Mononuclear cell (primary cell): ENCODE measurements around the gene SPSB1. TPM values are rescaled to one million over a fixed set of nuclear protein-coding genes. Genes with fewer than 3 reads are reported as not detected.
"Not testable (repeated sequence)": the region's sequence is repeated elsewhere in the genome, so short reads cannot be mapped to it uniquely, and the experiment has no call there.

Source experiments
- H3K27me3 ChIP-seq: 2 replicates; pipeline ENCODE4 v1.6.0; 2011; ENCODE audit warnings: low read length, control low read depth; ENCODE audit not compliant: insufficient read depth
- H3K4me1 ChIP-seq: 2 replicates; pipeline ENCODE4 v1.5.1; 2011; ENCODE audit warnings: mild to moderate bottlenecking, low read length, control low read depth; ENCODE audit not compliant: insufficient read depth
- H3K4me3 ChIP-seq: 2 replicates; pipeline ENCODE4 v1.5.1; 2011; ENCODE audit warnings: mild to moderate bottlenecking, low read length, moderate library complexity
- H3K9me3 ChIP-seq: 2 replicates; pipeline ENCODE4 v1.5.1; 2011; ENCODE audit warnings: low read depth, mild to moderate bottlenecking, control low read depth, low read length
- total RNA-seq: library from RNA; depleted of rRNA; stranded (reverse); fragments of >200 nt; gene quantifications from one replicate; pipeline ENCODE4 v1.2.3, GENCODE V29; 2012

The SPSB1 gene
- total RNA-seq, 1 donor = 0.94 TPM

GRCh38 chr1:9297831-9298230 lies 5.1 kb downstream of the SPSB1 start:
- peaks cover 8% of the 10 kb centered on the region for H3K27me3 ChIP-seq
- peaks cover 25% of the 10 kb centered on the region for H3K4me1 ChIP-seq
- no peak overlapping the region for H3K4me3 ChIP-seq
- H3K9me3 ChIP-seq = no peaks in the 10 kb centered on the region

GRCh38 chr1:9298282-9298681 lies 5.6 kb downstream of the SPSB1 start:
- Histone ChIP-seq H3K4me3 (no peak overlapping the region), H3K27me3 (peaks cover 8% of the 10 kb centered on the region), H3K9me3 (no peaks in the 10 kb centered on the region), H3K4me1 (peaks cover 25% of the 10 kb centered on the region)

GRCh38 chr1:9299571-9300541 lies 7.2 kb downstream of the SPSB1 start:
- peaks cover 11% of the 10 kb centered on the region for H3K4me1 ChIP-seq
- not testable (repeated sequence) for H3K9me3 ChIP-seq, H3K27me3 ChIP-seq, H3K4me3 ChIP-seq

GRCh38 chr1:9300573-9300972 lies 7.9 kb downstream of the SPSB1 start:
- Histone ChIP-seq H3K4me3 (no peak overlapping the region), H3K27me3 (no peaks in the 10 kb centered on the region), H3K4me1 (peaks cover 9% of the 10 kb centered on the region), H3K9me3 (no peaks in the 10 kb centered on the region)

- no peaks in the 10 kb centered on the region for H3K9me3 ChIP-seq
- no peaks in the 10 kb centered on the region for H3K27me3 ChIP-seq
- no peak overlapping the region for H3K4me3 ChIP-seq
- peaks cover 9% of the 10 kb centered on the region for H3K4me1 ChIP-seq
Observed at GRCh38 chr1:9302745-9303524, 10.2 kb downstream of the SPSB1 start.

GRCh38 chr1:9303916-9304315 lies 11.2 kb downstream of the SPSB1 start:
- no peaks in the 10 kb centered on the region for H3K9me3 ChIP-seq
- H3K27me3 ChIP-seq = no peaks in the 10 kb centered on the region

GRCh38 chr1:9305216-9305615 lies 12.5 kb downstream of the SPSB1 start:
- no peaks in the 10 kb centered on the region for H3K27me3 ChIP-seq
- H3K4me3 ChIP-seq = no peak overlapping the region
- H3K4me1 ChIP-seq = peaks cover 6% of the 10 kb centered on the region
- no peaks in the 10 kb centered on the region for H3K9me3 ChIP-seq

More at GRCh38 chr1:9303916-9304315, 11.2 kb downstream of the SPSB1 start:
- Histone ChIP-seq H3K4me1 (peaks cover 9% of the 10 kb centered on the region), H3K4me3 (no peak overlapping the region)

- no peaks in the 10 kb centered on the region for H3K9me3 ChIP-seq
- no peaks in the 10 kb centered on the region for H3K27me3 ChIP-seq
- H3K4me1 ChIP-seq = no peaks in the 10 kb centered on the region
- H3K4me3 ChIP-seq = no peak overlapping the region
Observed at GRCh38 chr1:9306006-9306405, 13.3 kb downstream of the SPSB1 start.

DNA sequence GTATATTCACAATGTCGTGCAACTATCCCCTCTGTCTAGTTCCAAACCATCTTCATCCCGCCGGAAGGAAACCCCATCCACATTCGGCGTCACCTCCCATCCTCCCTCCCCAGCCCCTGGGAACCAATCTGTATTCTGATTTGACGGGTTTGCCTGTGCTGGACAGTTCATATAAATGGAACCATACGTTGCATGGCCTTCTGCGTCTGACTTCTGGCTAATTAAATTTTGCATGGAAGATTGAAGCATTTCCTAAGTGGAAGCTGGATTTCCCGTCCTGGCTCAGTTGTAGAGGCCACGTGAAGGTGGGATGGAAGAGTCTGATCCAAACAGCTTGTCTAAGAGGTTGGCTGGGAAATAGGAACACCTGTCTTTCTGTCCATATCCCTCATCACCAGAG lies 14.6 kb downstream of the SPSB1 start:
- Histone ChIP-seq H3K4me1 (no peaks in the 10 kb centered on the region), H3K27me3 (no peaks in the 10 kb centered on the region), H3K4me3 (no peak overlapping the region), H3K9me3 (no peaks in the 10 kb centered on the region)

DNA sequence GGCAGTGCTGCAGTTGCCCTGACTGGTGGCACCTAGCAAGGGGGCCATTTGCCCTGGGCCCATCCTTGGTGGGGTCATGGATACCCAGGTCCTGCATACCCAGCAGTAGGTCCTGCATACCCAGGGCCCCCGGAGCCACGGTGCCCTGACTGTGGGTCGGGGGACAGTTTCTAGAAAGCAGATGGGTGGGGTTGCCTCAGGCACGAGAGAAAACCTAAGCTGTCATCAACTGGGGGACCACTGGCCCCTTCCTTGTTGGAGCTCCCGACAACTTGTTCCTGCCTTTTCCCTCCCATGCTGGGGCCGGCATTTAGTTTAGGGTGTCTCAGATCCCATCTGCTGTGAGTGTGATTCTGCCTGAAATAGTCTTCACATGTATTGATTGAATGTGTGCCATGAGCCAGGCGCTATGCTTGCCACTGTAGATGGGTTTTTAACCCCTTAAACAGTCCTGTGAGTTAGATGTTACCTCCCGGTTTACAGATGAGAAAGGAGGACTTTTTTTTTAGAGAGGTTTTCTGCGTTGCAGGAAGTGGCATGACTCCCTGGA lies 15.6 kb downstream of the SPSB1 start:
- H3K4me3 ChIP-seq = no peak overlapping the region
- H3K9me3 ChIP-seq = no peaks in the 10 kb centered on the region
- no peaks in the 10 kb centered on the region for H3K27me3 ChIP-seq
- no peaks in the 10 kb centered on the region for H3K4me1 ChIP-seq

DNA sequence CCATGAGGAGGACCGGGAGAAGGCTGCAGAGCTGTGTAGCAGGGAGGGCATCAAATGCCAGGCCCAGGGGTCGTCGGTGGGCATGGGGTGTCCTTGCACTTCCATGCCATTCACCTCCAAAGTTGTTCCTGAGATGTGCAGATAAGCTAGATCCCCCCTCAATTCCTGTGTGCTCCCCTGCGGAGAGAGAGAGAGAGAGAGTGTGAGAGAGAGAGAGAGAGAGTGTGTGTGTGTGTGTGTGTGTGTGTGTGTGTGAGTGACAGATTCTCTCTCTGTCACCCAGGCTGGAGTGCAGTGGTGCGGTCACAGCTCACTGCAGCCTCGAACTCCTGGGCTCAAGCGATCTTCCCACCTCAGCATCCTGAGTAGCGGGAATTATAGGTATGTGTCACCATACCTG lies 16.4 kb downstream of the SPSB1 start:
- no peaks in the 10 kb centered on the region for H3K27me3 ChIP-seq
- no peak overlapping the region for H3K4me3 ChIP-seq
- no peaks in the 10 kb centered on the region for H3K4me1 ChIP-seq
- no peaks in the 10 kb centered on the region for H3K9me3 ChIP-seq

GRCh38 chr1:9309991-9310390 lies 17.3 kb downstream of the SPSB1 start:
- no peak overlapping the region for H3K4me3 ChIP-seq
- no peaks in the 10 kb centered on the region for H3K9me3 ChIP-seq
- H3K4me1 ChIP-seq = no peaks in the 10 kb centered on the region
- H3K27me3 ChIP-seq = no peaks in the 10 kb centered on the region

- Histone ChIP-seq H3K4me1 (no peaks in the 10 kb centered on the region), H3K27me3 (no peaks in the 10 kb centered on the region), H3K9me3 (no peaks in the 10 kb centered on the region), H3K4me3 (no peak overlapping the region)
Observed at GRCh38 chr1:9311029-9311428, 18.3 kb downstream of the SPSB1 start.

DNA sequence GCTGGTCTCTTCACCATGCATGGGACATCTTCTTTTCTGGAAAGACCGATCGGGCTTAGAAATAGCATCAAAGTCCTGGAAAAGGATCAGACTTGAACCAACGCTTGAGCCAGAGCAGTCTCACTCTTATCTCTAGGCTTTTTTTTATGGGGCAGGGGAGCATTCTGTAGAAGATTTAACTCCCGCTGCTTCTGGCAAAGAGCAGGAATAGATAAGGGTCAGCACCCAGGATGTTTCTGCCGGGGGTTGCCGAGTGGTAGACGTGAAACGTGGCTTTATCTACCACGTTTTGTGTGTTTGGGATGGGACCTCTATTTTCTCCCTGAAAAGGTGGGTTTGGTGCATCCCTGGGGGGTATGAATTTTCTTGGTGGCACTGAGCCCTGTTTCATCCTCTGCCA lies 18.8 kb downstream of the SPSB1 start:
- Histone ChIP-seq H3K4me1 (no peaks in the 10 kb centered on the region), H3K27me3 (no peaks in the 10 kb centered on the region), H3K9me3 (no peaks in the 10 kb centered on the region), H3K4me3 (no peak overlapping the region)

DNA sequence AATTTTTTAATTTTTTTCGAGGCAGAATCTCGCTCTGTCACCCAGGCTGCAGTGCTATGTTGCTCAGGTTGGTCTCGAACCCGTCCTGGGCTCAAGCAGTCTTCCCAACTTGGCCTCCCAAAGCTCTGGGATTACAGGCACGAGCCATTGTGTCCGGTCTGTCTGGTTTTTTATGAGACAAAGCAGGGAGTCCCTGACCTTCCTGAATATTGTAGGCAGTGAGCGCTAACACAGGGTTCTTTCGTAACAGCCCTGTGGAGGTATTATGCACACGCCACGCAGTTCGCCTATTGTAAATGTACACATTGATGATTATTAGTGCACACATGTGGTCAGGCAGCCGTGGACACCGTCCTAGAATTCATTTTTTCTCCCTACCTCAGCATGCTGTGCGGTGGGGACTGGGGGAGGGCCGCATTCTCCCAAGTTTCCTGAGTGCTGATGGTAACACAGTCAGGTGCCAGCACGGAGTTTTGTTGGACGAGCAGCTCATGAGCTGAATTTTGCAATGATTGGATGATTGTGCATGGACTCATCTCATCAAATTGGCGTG lies 19.6 kb downstream of the SPSB1 start:
- H3K4me1 ChIP-seq = no peaks in the 10 kb centered on the region
- H3K9me3 ChIP-seq = no peaks in the 10 kb centered on the region
- no peaks in the 10 kb centered on the region for H3K27me3 ChIP-seq
- no peak overlapping the region for H3K4me3 ChIP-seq
